Upper lobe of left lung (tissue), 6 donors: ENCODE data around the gene ADM. TPM values are rescaled to one million over a fixed set of nuclear protein-coding genes. Genes with fewer than 3 reads are reported as not detected.

Source experiments
- ATAC-seq, 2 donors: fragments of 200-7000 bp; cut with Tn5 transposase; one replicate each; pipeline ENCODE4 v1.9.1; 2022; ENCODE audit warnings: mild to moderate bottlenecking in 2 of 2, moderate library complexity in 2 of 2; ENCODE audit not compliant: low FRiP score in 2 of 2
- DNase-seq, 2 donors: peaks; one replicate each; pipeline ENCODE4 v3.0.0-alpha.2; 2019 to 2020
- H3K27ac ChIP-seq, 4 donors: fragments of 200-600 bp; sonication (generic); one replicate each; pipeline ENCODE4 v1.5.1; 2016 to 2019
- H3K27me3 ChIP-seq, 4 donors: fragments of 200-600 bp; sonication (generic); one replicate each; pipeline ENCODE4 v1.5.1; 2017 to 2019
- H3K36me3 ChIP-seq, 4 donors: fragments of 200-600 bp; sonication (generic); one replicate each; pipeline ENCODE4 v1.5.1; 2016 to 2019
- H3K4me1 ChIP-seq, 4 donors: fragments of 200-600 bp; sonication (generic); one replicate each; pipeline ENCODE4 v1.5.1; 2018 to 2019
- H3K4me3 ChIP-seq, 4 donors: fragments of 200-600 bp; sonication (generic); one replicate each; pipeline ENCODE4 v1.5.1; 2017 to 2019; ENCODE audit warnings: mild to moderate bottlenecking in 2 of 4, moderate library complexity in 1 of 4
- H3K9me3 ChIP-seq, 4 donors: fragments of 200-600 bp; sonication (generic); one replicate each; pipeline ENCODE4 v1.5.1; 2018 to 2019
- CTCF ChIP-seq, 6 experiments: fragments of 450-650 bp in 4 of 6; fragments of 200-600 bp in 2 of 6; sonication (generic) in 2 of 6; IDR thresholded peaks; one replicate each; pipeline ENCODE4 v1.5.1; 2016 to 2019; ENCODE audit warnings: antibody characterized with exemption in 6 of 6
- EP300 ChIP-seq, 4 donors: sonication (generic); formaldehyde crosslinking; IDR thresholded peaks; one replicate each; pipeline ENCODE4 v1.5.1; 2017; ENCODE audit warnings: antibody characterized with exemption in 4 of 4, control low read depth in 2 of 4
- POLR2A ChIP-seq, 4 donors: fragments of 450-650 bp; IDR thresholded peaks; one replicate each; pipeline ENCODE4 v1.5.1; 2016 to 2017; ENCODE audit warnings: antibody characterized with exemption in 4 of 4, mild to moderate bottlenecking in 2 of 4
- POLR2AphosphoS5 ChIP-seq, 2 donors: sonication (generic); formaldehyde crosslinking; IDR thresholded peaks; one replicate each; pipeline ENCODE4 v1.5.1; 2017; ENCODE audit warnings: antibody characterized with exemption in 2 of 2
- WGBS, 2 donors: methylation state at CpG; one replicate each; pipeline ENCODE4 v1.1.5; 2017 to 2018; 5-methylcytosine and 5-hydroxymethylcytosine counted together
- total RNA-seq, 6 donors: library from RNA; depleted of rRNA in 4 of 6; stranded (reverse); fragments of >200 nt in 4 of 6; gene quantifications; one replicate each; pipeline versions ENCODE4 v1.1.0 to v1.2.1, GENCODE V29; 2016 to 2021
- donor health status: DM: no; HTN: no; CAD: no; lungs with moderate emphysema.
- donor health status: DM: no; HTN: yes; CAD: no; lungs with severe emphysema.

ADM gene
- total RNA-seq, 6 donors from 2014 or later: 20.4 to 54.3 (median 46.9) TPM

- H3K27ac ChIP-seq: peak overlapping the region; percentile 0 to 49 (median 28)
- H3K4me1 ChIP-seq: peaks cover 31 to 56% (median 53%) of the 10 kb centered on the region in 4 donors
- DNase-seq (peak in 1 of 2 donors; percentile 82), ATAC-seq (peak in 1 of 2 donors; percentile 35)
- 49 to 57% methylated on average over 11 to 12 of the region's 12 CpGs for WGBS, 2 donors
- peaks cover 0 to 7% (median 0%) of the 10 kb centered on the region in 4 donors for H3K36me3 ChIP-seq
- H3K4me3 ChIP-seq: no peak overlapping the region
- TF ChIP-seq POLR2A (IDR thresholded peaks at IDR 0.05) (no peak), EP300 (IDR thresholded peaks at IDR 0.05) (no peak), CTCF (IDR thresholded peaks at IDR 0.05) (no peak), POLR2AphosphoS5 (IDR thresholded peaks at IDR 0.05) (peak; percentile 40 to 48)
- H3K27me3 ChIP-seq: peaks cover 0 to 8% (median 2%) of the 10 kb centered on the region in 4 donors
- no peaks in the 10 kb centered on the region for H3K9me3 ChIP-seq
Measured at GRCh38 chr11:10309163-10310093, 4.6 kb downstream of the ADM start.

- no peak overlapping the region for H3K27ac ChIP-seq
- no peaks in the 10 kb centered on the region for H3K9me3 ChIP-seq
- 77 to 86% methylated on average over 3 of the region's 3 CpGs for WGBS, 2 donors
- H3K36me3 ChIP-seq: peaks cover 0 to 7% (median 0%) of the 10 kb centered on the region in 4 donors
- peaks cover 31 to 47% (median 43%) of the 10 kb centered on the region in 4 donors for H3K4me1 ChIP-seq
- H3K4me3 ChIP-seq: no peak overlapping the region
- DNase-seq (no peak), ATAC-seq (no peak)
- TF ChIP-seq POLR2AphosphoS5 (IDR thresholded peaks at IDR 0.05) (no peak), CTCF (IDR thresholded peaks at IDR 0.05) (no peak), EP300 (IDR thresholded peaks at IDR 0.05) (no peak), POLR2A (IDR thresholded peaks at IDR 0.05) (no peak)
- H3K27me3 ChIP-seq: peaks cover 0 to 8% (median 2%) of the 10 kb centered on the region in 4 donors
Measured at GRCh38 chr11:10310301-10310841, 5.5 kb downstream of the ADM start.

GRCh38 chr11:10311802-10312201 is 6.9 kb downstream of the ADM start:
- no peak overlapping the region for H3K27ac ChIP-seq
- peaks cover 0 to under 1% (median 0%) of the 10 kb centered on the region in 4 donors for H3K36me3 ChIP-seq
- no peak overlapping the region for H3K4me3 ChIP-seq
- H3K27me3 ChIP-seq: peaks cover 0 to 3% (median under 1%) of the 10 kb centered on the region in 4 donors
- ATAC-seq (no peak), DNase-seq (no peak)
- 95 to 100% methylated on average over 2 of the region's 2 CpGs for WGBS, 2 donors
- peaks cover 25 to 32% (median 29%) of the 10 kb centered on the region in 4 donors for H3K4me1 ChIP-seq
- TF ChIP-seq CTCF (IDR thresholded peaks at IDR 0.05): no peak
- H3K9me3 ChIP-seq: no peaks in the 10 kb centered on the region

- DNase-seq (peak in 1 of 2 donors; percentile 65), ATAC-seq (peak; percentile 68)
- peaks cover 4 to 7% (median 6%) of the 10 kb centered on the region in 4 donors for H3K4me1 ChIP-seq
- H3K36me3 ChIP-seq: no peaks in the 10 kb centered on the region
- no peak overlapping the region for H3K27ac ChIP-seq
- H3K9me3 ChIP-seq: no peaks in the 10 kb centered on the region
- 47 to 63% methylated on average over 8 of the region's 8 CpGs for WGBS, 2 donors
- TF ChIP-seq CTCF (IDR thresholded peaks at IDR 0.05) (no peak), POLR2A (IDR thresholded peaks at IDR 0.05) (no peak), POLR2AphosphoS5 (IDR thresholded peaks at IDR 0.05) (no peak), EP300 (IDR thresholded peaks at IDR 0.05) (no peak)
- no peaks in the 10 kb centered on the region for H3K27me3 ChIP-seq
- no peak overlapping the region for H3K4me3 ChIP-seq
Measured at GRCh38 chr11:10314199-10315072, 9.6 kb downstream of the ADM start.
